PC-3 (cell line): ENCODE measurements around the gene EXD3.

ENCODE experiments used
- EZH2 ChIP-seq: fragments of 300-600 bp; sonication (generic); IDR thresholded peaks from one replicate; pipeline ENCODE4 v1.6.1; 2017; ENCODE audit warnings: antibody characterized with exemption, mild to moderate bottlenecking, low read length; ENCODE audit not compliant: unreplicated experiment
- EZH2phosphoT487 ChIP-seq: fragments of 300-600 bp; sonication (generic); IDR thresholded peaks from 2 replicates; pipeline ENCODE4 v1.6.1; 2018; ENCODE audit warnings: mild to moderate bottlenecking, antibody characterized with exemption, low read length, borderline replicate concordance
- TF ChIP-seq, protein P1 (sequence below): fragments of 300-600 bp; sonication (generic); conservative IDR thresholded peaks from 2 replicates; pipeline ENCODE4 v1.5.1; 2017; ENCODE audit warnings: antibody characterized with exemption, low read depth, mild to moderate bottlenecking, low read length

DNA sequence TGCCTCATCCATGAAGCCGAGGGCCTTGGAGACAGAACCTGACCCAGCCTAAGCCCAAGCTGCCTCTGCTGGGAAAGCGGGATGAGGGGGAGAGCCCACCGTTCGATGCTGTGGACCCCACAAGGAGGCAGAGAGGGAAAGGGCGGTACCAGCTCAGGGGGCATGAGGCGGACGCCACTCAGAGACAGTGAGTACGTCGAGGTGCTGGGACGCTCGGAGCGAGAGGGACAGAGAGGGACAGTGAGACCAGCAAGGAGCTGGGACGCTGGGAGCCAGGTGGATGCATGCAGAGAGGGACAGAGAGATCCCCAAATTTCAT, 33.6 kb downstream of the EXD3 start:
- TF ChIP-seq, protein P1, sequence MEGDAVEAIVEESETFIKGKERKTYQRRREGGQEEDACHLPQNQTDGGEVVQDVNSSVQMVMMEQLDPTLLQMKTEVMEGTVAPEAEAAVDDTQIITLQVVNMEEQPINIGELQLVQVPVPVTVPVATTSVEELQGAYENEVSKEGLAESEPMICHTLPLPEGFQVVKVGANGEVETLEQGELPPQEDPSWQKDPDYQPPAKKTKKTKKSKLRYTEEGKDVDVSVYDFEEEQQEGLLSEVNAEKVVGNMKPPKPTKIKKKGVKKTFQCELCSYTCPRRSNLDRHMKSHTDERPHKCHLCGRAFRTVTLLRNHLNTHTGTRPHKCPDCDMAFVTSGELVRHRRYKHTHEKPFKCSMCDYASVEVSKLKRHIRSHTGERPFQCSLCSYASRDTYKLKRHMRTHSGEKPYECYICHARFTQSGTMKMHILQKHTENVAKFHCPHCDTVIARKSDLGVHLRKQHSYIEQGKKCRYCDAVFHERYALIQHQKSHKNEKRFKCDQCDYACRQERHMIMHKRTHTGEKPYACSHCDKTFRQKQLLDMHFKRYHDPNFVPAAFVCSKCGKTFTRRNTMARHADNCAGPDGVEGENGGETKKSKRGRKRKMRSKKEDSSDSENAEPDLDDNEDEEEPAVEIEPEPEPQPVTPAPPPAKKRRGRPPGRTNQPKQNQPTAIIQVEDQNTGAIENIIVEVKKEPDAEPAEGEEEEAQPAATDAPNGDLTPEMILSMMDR = no peak
- TF ChIP-seq EZH2 = no peak
- no peak for TF ChIP-seq EZH2phosphoT487
